Osteoblast (primary cell): ENCODE data around the gene MCC. TPM values are rescaled to one million over a fixed set of nuclear protein-coding genes. Genes with fewer than 3 reads are reported as not detected.

ENCODE experiments used
- DNase-seq: peaks from one replicate; pipeline ENCODE4 v3.0.0; 2011; ENCODE audit warnings: low spot score, mixed read lengths; ENCODE audit not compliant: insufficient read length; ENCODE audit errors: missing footprints
- H2AFZ ChIP-seq: 2 replicates; pipeline ENCODE4 v1.6.0; 2011; ENCODE audit warnings: mild to moderate bottlenecking, low read length
- H3K27ac ChIP-seq: 2 replicates; pipeline ENCODE4 v1.5.1; 2011; ENCODE audit warnings: mild to moderate bottlenecking, low read depth, low read length, moderate library complexity
- H3K27me3 ChIP-seq: 2 replicates; pipeline ENCODE4 v1.6.0; 2012; ENCODE audit warnings: mild to moderate bottlenecking, control low read depth, inconsistent platforms, low read length, moderate library complexity; ENCODE audit not compliant: insufficient read depth
- H3K36me3 ChIP-seq: 2 replicates; pipeline ENCODE4 v1.5.1; 2011; ENCODE audit warnings: mild to moderate bottlenecking, low read length, control low read depth, moderate library complexity; ENCODE audit not compliant: insufficient read depth
- H3K4me1 ChIP-seq: 2 replicates; pipeline ENCODE4 v1.5.1; 2011; ENCODE audit warnings: mild to moderate bottlenecking, low read length, control low read depth, moderate library complexity; ENCODE audit not compliant: insufficient read depth
- H3K4me2 ChIP-seq: 2 replicates; pipeline ENCODE4 v1.6.0; 2011; ENCODE audit warnings: mild to moderate bottlenecking, low read length; ENCODE audit not compliant: insufficient read depth
- H3K4me3 ChIP-seq: fragments of 200-600 bp; sonication (generic); 3 replicates; pipeline ENCODE4 v1.5.1; 2012; ENCODE audit warnings: mild to moderate bottlenecking, low read length, inconsistent platforms; ENCODE audit not compliant: insufficient read depth
- H3K79me2 ChIP-seq: 2 replicates; pipeline ENCODE4 v1.6.0; 2012; ENCODE audit warnings: mild to moderate bottlenecking, low read length, control low read depth, inconsistent platforms; ENCODE audit not compliant: insufficient read depth
- H3K9me3 ChIP-seq: 2 replicates; pipeline ENCODE4 v1.5.1; 2011; ENCODE audit warnings: low read depth, low read length, control low read depth
- H4K20me1 ChIP-seq: 2 replicates; pipeline ENCODE4 v1.6.0; 2012; ENCODE audit warnings: mild to moderate bottlenecking, low read length, control low read depth; ENCODE audit not compliant: insufficient read depth
- CTCF ChIP-seq: IDR thresholded peaks from 2 replicates; pipeline ENCODE4 v1.5.1; 2011; ENCODE audit warnings: mild to moderate bottlenecking, low read depth, low read length, moderate library complexity; ENCODE audit errors: extremely low read depth
- total RNA-seq: library from RNA; depleted of rRNA; stranded (reverse); fragments of >200 nt; gene quantifications from 2 replicates; pipeline ENCODE4 v1.2.3, GENCODE V29; 2012

Gene MCC
- total RNA-seq, 1 donor: 45.6 TPM

DNA sequence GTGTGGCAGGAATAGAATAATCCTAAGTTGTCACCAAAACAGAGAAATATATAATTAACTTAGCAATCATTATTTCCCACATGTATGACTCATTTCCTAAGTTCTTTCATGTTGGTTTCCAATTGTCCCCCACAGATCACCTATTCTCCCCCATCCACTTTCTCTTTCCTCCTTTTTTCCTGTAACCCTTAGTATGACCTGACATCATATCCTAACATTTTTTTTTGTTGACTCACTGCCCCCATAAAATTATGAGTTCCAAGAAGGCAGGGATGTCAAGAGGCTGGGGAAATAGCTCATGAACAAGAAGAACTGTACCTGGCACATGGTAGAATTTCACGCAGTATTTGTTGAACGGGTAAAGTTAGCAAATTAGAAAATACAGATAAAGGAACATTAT lies 324.9 kb downstream of the MCC start:
- no peak overlapping the region for H3K4me3 ChIP-seq
- no peaks in the 10 kb centered on the region for H3K79me2 ChIP-seq
- no peaks in the 10 kb centered on the region for H3K27me3 ChIP-seq
- peaks cover 42% of the 10 kb centered on the region for H3K4me1 ChIP-seq
- no peak overlapping the region for H3K27ac ChIP-seq
- H2AFZ ChIP-seq: no peak overlapping the region
- peaks cover 3% of the 10 kb centered on the region for H4K20me1 ChIP-seq
- TF ChIP-seq CTCF: no peak
- no peaks in the 10 kb centered on the region for H3K36me3 ChIP-seq
- no peak for DNase-seq
- no peaks in the 10 kb centered on the region for H3K9me3 ChIP-seq
- H3K4me2 ChIP-seq: peak overlapping the region; percentile 13

DNA sequence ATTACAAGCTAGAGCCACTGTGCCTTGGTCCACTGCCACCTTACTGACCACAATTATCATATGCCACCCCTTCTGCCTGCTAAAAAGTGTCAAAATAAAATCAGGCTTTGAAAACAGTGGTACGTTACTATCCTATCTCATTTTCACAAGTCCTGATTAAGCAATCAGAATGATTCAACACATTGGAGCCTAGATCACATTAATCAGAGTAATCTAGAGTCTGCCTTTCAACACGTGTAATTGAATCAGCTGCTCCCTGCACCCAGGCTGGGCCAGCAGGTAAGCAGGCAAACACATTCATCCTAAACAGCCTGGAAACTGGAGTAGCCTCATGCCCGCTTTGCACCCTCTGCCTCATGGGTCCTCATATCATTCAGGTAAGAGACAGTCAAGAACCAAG lies 325.5 kb downstream of the MCC start:
- Histone ChIP-seq H3K36me3 (no peaks in the 10 kb centered on the region), H3K4me1 (peaks cover 42% of the 10 kb centered on the region), H2AFZ (no peak overlapping the region), H4K20me1 (peaks cover 3% of the 10 kb centered on the region), H3K27me3 (no peaks in the 10 kb centered on the region), H3K9me3 (no peaks in the 10 kb centered on the region), H3K4me2 (peak overlapping the region; percentile 13), H3K27ac (no peak overlapping the region), H3K4me3 (no peak overlapping the region), H3K79me2 (no peaks in the 10 kb centered on the region)
- no peak for DNase-seq
- TF ChIP-seq CTCF: no peak

GRCh38 chr5:113162208-113162607 lies 326.0 kb downstream of the MCC start:
- Histone ChIP-seq H3K4me1 (peaks cover 36% of the 10 kb centered on the region), H3K79me2 (no peaks in the 10 kb centered on the region), H4K20me1 (peaks cover under 1% of the 10 kb centered on the region), H3K4me3 (no peak overlapping the region), H3K27ac (no peak overlapping the region), H2AFZ (no peak overlapping the region), H3K9me3 (no peaks in the 10 kb centered on the region), H3K36me3 (no peaks in the 10 kb centered on the region), H3K4me2 (no peak overlapping the region), H3K27me3 (no peaks in the 10 kb centered on the region)
- no peak for TF ChIP-seq CTCF
- DNase-seq: no peak

DNA sequence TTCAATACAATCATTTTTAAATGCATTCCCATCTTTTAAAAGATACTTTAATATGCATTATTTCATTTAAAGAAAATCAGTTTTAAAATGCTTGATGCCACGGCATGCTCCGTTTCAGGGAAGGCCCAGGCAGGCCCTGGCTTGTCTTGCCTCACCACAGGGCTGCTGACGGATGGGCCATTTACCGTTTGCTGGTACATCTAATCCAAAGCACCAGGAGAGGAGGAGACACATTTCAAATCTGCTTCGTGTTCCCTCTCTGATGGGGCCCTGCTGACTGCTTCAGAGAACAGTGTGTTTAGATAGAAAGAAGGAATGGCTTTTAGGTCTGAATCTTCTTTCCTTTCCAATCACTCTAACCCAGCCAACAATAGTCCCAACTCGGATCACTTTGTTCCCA lies 326.4 kb downstream of the MCC start:
- Histone ChIP-seq H4K20me1 (no peaks in the 10 kb centered on the region), H3K4me1 (peaks cover 32% of the 10 kb centered on the region), H3K9me3 (no peaks in the 10 kb centered on the region), H3K27me3 (no peaks in the 10 kb centered on the region), H3K4me3 (no peak overlapping the region), H3K4me2 (no peak overlapping the region), H3K36me3 (no peaks in the 10 kb centered on the region), H3K79me2 (no peaks in the 10 kb centered on the region), H3K27ac (no peak overlapping the region), H2AFZ (no peak overlapping the region)
- TF ChIP-seq CTCF: no peak
- no peak for DNase-seq
